GM23338 (cell line): Measurements from ENCODE around the gene GALM.

Experiments
- CTCF ChIP-seq, 2 experiments: fragments of 200-600 bp in 1 of 2; sonication (generic) in 1 of 2; conservative IDR thresholded peaks; 2 replicates each; pipeline versions ENCODE4 v1.5.1 to v1.6.1; 2016 to 2017; ENCODE audit warnings: antibody characterized with exemption in 2 of 2, low read depth in 2 of 2, mild to moderate bottlenecking in 2 of 2, moderate library complexity in 1 of 2
- EZH2 ChIP-seq: fragments of 200-600 bp; sonication (generic); IDR thresholded peaks from one replicate; pipeline ENCODE4 v1.8.0; 2017; ENCODE audit warnings: antibody characterized with exemption, mild to moderate bottlenecking, low read depth; ENCODE audit not compliant: unreplicated experiment
- EZH2phosphoT487 ChIP-seq: fragments of 200-600 bp; sonication (generic); IDR thresholded peaks from one replicate; pipeline ENCODE4 v1.8.1; 2018; ENCODE audit warnings: antibody characterized with exemption; ENCODE audit not compliant: unreplicated experiment
- NANOG ChIP-seq: IDR thresholded peaks from 2 replicates; pipeline ENCODE4 v1.6.1; 2016; ENCODE audit warnings: antibody characterized with exemption, borderline replicate concordance
- POLR2AphosphoS5 ChIP-seq: IDR thresholded peaks from 2 replicates; pipeline ENCODE4 v1.6.1; 2016; ENCODE audit warnings: antibody characterized with exemption, low read depth
- REST ChIP-seq: IDR thresholded peaks from one replicate; pipeline ENCODE4 v1.6.1; 2018; ENCODE audit warnings: antibody characterized with exemption; ENCODE audit not compliant: unreplicated experiment

- TF ChIP-seq CTCF (conservative IDR thresholded peaks at IDR 0.05; ENCODE audit: low read depth in 2 of 2) (no peak), EZH2 (no peak), NANOG (no peak), REST (no peak), POLR2AphosphoS5 (no peak), EZH2phosphoT487 (no peak)
Measured at GRCh38 chr2:38650012-38650411, 15.9 kb upstream of the GALM start.
